Measurements from ENCODE around the gene RPL27.
A peak's percentile ranks its signal among the peaks of the same experiment; 100 is the strongest.
"Not testable (repeated sequence)": the region's sequence is repeated elsewhere in the genome, so short reads cannot be mapped to it uniquely, and the experiment has no call there.

RPL27 gene

DNA sequence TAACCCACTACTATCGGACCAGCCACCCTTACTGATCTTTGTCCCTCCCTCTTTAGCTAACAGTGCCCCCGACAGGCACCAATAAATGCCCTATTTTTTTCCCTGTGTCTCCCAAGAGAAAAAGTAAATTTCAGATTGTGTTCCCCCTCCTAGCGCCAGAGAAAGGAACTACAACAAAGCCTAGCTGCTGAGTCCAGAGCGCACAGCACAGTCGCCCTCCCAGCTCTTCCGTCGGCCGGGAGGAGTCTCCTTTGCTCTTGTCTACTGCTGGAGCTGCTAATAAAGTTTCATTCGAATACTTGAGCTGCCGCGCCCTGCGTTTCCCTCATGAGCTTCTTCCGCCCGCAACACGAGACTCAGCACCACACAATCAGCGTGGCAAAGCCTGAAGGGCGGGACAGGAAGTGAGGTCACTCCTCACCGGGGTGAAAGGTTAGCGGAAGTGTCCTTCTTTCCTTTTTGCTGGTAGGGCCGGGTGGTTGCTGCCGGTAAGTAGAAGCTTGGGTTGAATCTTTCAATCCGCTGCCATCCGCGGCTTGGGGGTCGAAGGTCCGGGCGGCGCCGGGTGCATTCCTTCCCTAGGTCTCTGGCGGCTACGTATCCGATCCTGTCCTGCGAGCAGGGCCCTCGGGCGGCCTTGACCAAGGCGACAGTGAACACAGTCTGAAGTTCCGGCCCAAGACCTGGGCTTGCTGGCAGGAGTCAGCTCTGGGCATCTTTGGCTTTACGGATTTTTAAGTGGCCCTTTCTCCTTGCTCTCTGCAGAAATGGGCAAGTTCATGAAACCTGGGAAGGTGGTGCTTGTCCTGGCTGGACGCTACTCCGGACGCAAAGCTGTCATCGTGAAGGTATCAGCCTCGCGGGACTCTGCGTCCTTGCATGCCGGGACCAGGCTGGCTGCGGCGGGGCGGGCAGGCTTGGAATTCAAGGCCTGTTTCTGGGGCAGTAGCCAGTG is at the start of gene RPL27:
Gene RPL27, plus strand, starts transcription at position 436 of the 955 bp plus-strand sequence. Its CDS starts 332 bp downstream, at position 768.
- DNase-seq (ENCODE audit: low read depth, low spot score), result peak; percentile 100
- Histone ChIP-seq H3K4me3 (peak within 1 kb of the TSS; percentile 99), H3K36me3 (ENCODE audit: insufficient read depth, low read length) (peaks cover 48% of the 10 kb centered on the region), H3K9ac (ENCODE audit: insufficient read length) (peak within 1 kb of the TSS; percentile 100), H3K9me3 (ENCODE audit: low read depth, low read length) (no peaks in the 10 kb centered on the region), H3K27ac (peak within 1 kb of the TSS; percentile 96)
- peak; percentile 96 for TF ChIP-seq POLR2AphosphoS5 (IDR thresholded peaks at IDR 0.05; ENCODE audit: borderline replicate concordance, low read depth, low read length)
- TF ChIP-seq FOXP2 (optimal IDR thresholded peaks at IDR 0.05; ENCODE audit: control extremely low read depth, extremely low read length, insufficient read depth), result no peak

DNA sequence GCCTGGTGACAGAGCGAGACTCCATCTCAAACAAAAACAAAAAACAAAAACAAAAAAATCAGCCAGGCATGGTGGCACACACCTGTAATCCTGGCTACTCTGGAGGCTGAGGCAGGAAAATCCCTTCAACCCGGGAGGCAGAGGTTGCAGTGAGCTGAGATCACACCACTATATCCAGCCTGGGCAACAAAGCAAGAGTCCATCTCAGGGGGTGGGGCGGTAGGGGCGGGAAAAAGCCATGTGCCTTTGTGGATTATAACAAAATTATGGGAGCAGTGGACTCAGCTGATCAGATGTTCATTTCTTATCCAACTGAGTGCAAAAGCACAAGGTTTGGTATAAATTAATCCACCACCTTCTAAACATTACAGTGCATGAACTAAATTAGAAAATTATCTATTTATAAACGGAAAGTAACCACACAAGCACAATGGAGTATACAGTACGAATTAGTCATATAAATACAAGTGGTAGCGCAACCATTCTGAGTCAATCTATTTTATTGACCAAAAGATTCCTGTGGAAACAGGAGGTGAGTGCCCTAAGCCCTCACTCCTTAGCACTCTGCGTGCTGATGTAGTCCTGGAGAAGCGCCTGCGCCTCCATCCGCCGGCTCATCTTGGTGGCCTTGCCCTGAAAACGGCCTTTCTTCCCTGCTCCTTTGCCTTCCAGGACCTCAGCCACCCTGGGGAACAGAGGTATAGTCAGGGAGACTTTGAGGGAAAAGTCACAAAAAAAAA is 48.0 kb upstream of the RPL27 start:
- DNase-seq (ENCODE audit: low read depth, low spot score), result no peak
- no peak overlapping the region for H3K4me3 ChIP-seq
- no peak for TF ChIP-seq FOXP2 (optimal IDR thresholded peaks at IDR 0.05; ENCODE audit: control extremely low read depth, extremely low read length, insufficient read depth)
- no peak for TF ChIP-seq EZH2 (IDR thresholded peaks at IDR 0.05)
- no peak for TF ChIP-seq POLR2AphosphoS5 (IDR thresholded peaks at IDR 0.05; ENCODE audit: borderline replicate concordance, low read depth, low read length)
- peaks cover 56% of the 10 kb centered on the region for H3K36me3 ChIP-seq (ENCODE audit: insufficient read depth, low read length)
- no peak overlapping the region for H3K9ac ChIP-seq (ENCODE audit: insufficient read length)
- no peak overlapping the region for H3K27ac ChIP-seq
- no peaks in the 10 kb centered on the region for H3K9me3 ChIP-seq (ENCODE audit: low read depth, low read length)

DNA sequence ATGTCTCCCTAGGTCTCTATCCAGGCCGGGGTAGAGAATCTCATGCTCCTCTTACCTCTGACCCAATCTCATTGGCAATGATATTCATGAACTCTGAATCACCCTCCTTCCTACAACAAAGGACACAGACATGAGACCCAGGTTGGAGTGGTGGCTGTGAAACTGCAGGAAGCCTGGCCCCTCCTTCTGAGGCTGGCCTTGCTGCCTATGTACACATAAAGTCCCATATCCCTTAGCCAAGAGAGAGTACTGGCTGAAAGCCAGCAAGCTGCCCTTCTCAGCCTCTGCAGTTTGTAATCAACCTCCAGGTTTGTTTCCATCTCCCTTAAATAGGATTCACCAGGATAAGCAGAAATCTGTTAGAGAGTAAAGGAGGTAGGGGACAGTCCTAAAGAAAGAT is 44.5 kb upstream of the RPL27 start:
- TF ChIP-seq POLR2AphosphoS5 (IDR thresholded peaks at IDR 0.05; ENCODE audit: borderline replicate concordance, low read depth, low read length), result no peak
- TF ChIP-seq EZH2 (IDR thresholded peaks at IDR 0.05), result no peak
- no peak for TF ChIP-seq FOXP2 (optimal IDR thresholded peaks at IDR 0.05; ENCODE audit: control extremely low read depth, extremely low read length, insufficient read depth)
- Histone ChIP-seq H3K9me3 (ENCODE audit: low read depth, low read length) (no peaks in the 10 kb centered on the region), H3K36me3 (ENCODE audit: insufficient read depth, low read length) (peaks cover 82% of the 10 kb centered on the region), H3K27ac (no peak overlapping the region), H3K4me3 (no peak overlapping the region), H3K9ac (ENCODE audit: insufficient read length) (no peak overlapping the region)
- no peak for DNase-seq (ENCODE audit: low read depth, low spot score)

DNA sequence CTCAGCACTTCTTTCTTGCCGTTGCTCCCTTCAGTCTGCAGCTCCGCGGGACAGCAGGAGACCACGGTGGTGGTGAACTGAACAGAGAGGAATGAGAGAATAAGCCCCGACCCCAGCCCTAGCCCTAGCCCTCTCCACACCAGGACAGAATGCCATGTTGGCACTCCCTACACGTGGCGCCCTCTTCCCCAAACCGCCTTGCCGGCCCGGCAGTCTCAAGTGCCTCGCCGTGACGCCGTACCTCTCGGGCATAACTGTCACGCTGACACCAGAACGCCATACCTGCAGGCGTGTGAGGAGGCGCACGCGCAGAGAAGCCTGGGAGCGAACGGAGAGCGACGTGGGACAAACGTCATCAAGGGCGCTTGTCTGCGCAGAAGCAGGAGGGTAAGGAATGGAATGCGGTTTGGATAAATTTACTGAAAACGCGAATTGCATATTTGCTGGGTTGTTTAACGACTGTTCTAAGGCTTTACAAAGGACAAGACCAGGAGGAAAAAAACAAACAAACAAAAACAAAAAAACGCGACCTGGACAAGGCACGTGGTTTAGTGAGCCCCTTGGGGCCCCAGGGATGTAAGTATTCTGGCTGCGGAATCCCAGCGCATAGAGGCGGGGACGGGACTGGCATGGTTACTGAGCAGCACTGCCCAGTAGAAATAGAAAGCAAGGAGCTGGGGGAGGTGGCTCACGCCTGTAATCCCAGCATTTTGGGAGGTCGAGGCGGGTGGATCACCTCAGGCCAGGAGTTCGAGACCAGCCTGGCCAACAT is 33.9 kb upstream of the RPL27 start, which contains the start of gene AARSD1:
Gene AARSD1, minus strand, starts transcription at position 294 of the 772 bp plus-strand sequence. Its CDS starts 14 bp downstream, at position 280.
- Histone ChIP-seq H3K36me3 (ENCODE audit: insufficient read depth, low read length) (peaks cover 36% of the 10 kb centered on the region), H3K9me3 (ENCODE audit: low read depth, low read length) (no peaks in the 10 kb centered on the region), H3K9ac (ENCODE audit: insufficient read length) (peak within 1 kb of the TSS; percentile 87), H3K4me3 (peak within 1 kb of the TSS; percentile 86), H3K27ac (peak within 1 kb of the TSS; percentile 81)
- no peak for TF ChIP-seq FOXP2 (optimal IDR thresholded peaks at IDR 0.05; ENCODE audit: control extremely low read depth, extremely low read length, insufficient read depth)
- TF ChIP-seq POLR2AphosphoS5 (IDR thresholded peaks at IDR 0.05; ENCODE audit: borderline replicate concordance, low read depth, low read length), result peak; percentile 98
- DNase-seq (ENCODE audit: low read depth, low spot score), result peak; percentile 82

DNA sequence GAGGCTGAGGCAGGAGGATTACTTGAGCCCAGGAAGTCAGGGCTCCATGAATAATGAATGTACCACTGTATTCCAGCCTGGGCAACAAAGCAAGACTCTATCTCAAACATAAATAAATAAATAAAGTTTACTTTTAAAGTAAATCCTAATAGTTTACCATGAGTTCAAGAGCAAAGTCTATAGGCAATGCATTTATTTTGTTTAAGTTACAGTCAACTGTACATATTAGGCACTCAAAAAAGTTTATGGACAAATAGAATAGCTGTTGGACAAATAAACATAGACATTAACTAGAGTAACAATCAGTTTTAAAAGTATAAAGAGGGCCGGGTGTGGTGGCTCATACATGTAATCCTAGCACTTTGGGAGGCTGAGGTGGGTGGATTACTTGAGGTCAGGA is 30.3 kb upstream of the RPL27 start:
- no peak overlapping the region for H3K9ac ChIP-seq (ENCODE audit: insufficient read length)
- no peak for DNase-seq (ENCODE audit: low read depth, low spot score)
- H3K27ac ChIP-seq, result no peak overlapping the region
- H3K9me3 ChIP-seq (ENCODE audit: low read depth, low read length), result no peaks in the 10 kb centered on the region
- TF ChIP-seq FOXP2 (optimal IDR thresholded peaks at IDR 0.05; ENCODE audit: control extremely low read depth, extremely low read length, insufficient read depth) (no peak), EZH2 (IDR thresholded peaks at IDR 0.05) (no peak), POLR2AphosphoS5 (IDR thresholded peaks at IDR 0.05; ENCODE audit: borderline replicate concordance, low read depth, low read length) (no peak)
- peaks cover under 1% of the 10 kb centered on the region; the same call in 1 of the 2 replicates for H3K36me3 ChIP-seq (ENCODE audit: insufficient read depth, low read length)
- H3K4me3 ChIP-seq, result no peak overlapping the region

DNA sequence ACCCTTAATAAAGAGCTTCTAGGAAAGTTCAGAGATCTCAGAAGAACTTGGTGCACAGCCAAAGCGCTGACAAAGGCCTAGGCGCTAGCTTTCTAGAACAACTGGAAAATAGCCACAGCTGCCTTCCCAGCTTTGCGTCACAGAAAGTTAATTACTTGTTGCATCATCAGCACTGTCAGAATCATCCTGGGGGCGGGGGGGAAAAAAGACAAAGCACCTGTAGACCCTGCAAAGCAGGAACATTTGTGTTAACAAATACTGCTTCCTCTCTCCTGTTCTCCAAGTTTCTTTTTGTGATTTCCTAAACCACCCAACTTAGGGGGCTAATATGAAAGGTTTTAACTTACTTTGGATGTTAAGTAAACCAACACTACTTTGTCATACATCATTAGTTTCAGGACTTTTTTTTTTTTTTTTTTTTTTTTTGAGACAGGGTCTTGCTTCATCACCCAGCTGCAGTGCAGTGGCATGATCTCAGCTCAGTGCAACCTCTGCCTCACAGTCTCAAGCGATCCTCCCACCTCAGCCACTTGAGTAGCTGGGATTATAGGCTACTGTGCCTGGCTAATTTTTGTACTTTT is 29.1 kb upstream of the RPL27 start:
- peak overlapping the region; percentile 67 for H3K27ac ChIP-seq
- peak overlapping the region; percentile 19 for H3K9ac ChIP-seq (ENCODE audit: insufficient read length)
- H3K4me3 ChIP-seq, result no peak overlapping the region
- TF ChIP-seq POLR2AphosphoS5 (IDR thresholded peaks at IDR 0.05; ENCODE audit: borderline replicate concordance, low read depth, low read length), result no peak
- TF ChIP-seq FOXP2 (optimal IDR thresholded peaks at IDR 0.05; ENCODE audit: control extremely low read depth, extremely low read length, insufficient read depth), result no peak
- no peak for TF ChIP-seq EZH2 (IDR thresholded peaks at IDR 0.05)
- no peak for DNase-seq (ENCODE audit: low read depth, low spot score)
- no peaks in the 10 kb centered on the region for H3K36me3 ChIP-seq (ENCODE audit: insufficient read depth, low read length)
- no peaks in the 10 kb centered on the region for H3K9me3 ChIP-seq (ENCODE audit: low read depth, low read length)

DNA sequence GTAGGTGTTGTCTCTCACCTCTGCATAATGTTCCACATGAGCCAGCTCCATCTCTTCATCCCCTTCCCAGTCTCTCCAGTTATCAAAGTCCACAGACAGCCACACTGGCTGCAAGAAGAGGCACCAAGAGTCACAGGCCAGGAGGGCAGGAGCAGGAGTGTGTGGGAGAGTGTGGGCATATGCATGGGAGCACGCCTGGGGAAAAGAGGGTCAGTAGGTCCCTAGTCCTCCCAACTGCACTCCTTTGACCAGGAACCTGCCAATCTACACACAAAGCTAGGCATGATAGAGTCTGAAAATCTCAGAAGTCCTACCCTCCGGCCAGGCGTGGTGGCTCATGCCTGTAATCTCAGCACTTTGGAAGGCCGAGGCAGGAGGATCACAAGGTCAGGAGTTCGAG is 26.6 kb upstream of the RPL27 start:
- H3K36me3 ChIP-seq (ENCODE audit: insufficient read depth, low read length), result no peaks in the 10 kb centered on the region
- H3K27ac ChIP-seq, result no peak overlapping the region
- H3K9me3 ChIP-seq (ENCODE audit: low read depth, low read length), result no peaks in the 10 kb centered on the region
- no peak overlapping the region for H3K9ac ChIP-seq (ENCODE audit: insufficient read length)
- no peak for DNase-seq (ENCODE audit: low read depth, low spot score)
- no peak for TF ChIP-seq POLR2AphosphoS5 (IDR thresholded peaks at IDR 0.05; ENCODE audit: borderline replicate concordance, low read depth, low read length)
- TF ChIP-seq EZH2 (IDR thresholded peaks at IDR 0.05), result no peak
- TF ChIP-seq FOXP2 (optimal IDR thresholded peaks at IDR 0.05; ENCODE audit: control extremely low read depth, extremely low read length, insufficient read depth), result no peak
- no peak overlapping the region for H3K4me3 ChIP-seq

DNA sequence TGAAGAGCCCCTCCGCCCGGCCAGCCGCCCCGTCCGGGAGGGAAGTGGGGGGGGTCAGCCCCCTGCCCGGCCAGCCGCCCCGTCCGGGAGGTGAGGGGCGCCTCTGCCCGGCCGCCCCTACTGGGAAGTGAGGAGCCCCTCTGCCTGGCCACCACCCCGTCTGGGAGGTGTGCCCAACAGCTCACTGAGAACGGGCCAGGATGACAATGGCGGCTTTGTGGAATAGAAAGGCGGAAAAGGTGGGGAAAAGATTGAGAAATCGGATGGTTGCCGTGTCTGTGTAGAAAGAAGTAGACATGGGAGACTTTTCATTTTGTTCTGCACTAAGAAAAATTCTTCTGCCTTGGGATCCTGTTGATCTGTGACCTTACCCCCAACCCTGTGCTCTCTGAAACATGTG is 24.9 kb upstream of the RPL27 start:
- H3K4me3 ChIP-seq; H3K36me3 ChIP-seq (ENCODE audit: insufficient read depth, low read length); H3K27ac ChIP-seq; H3K9ac ChIP-seq (ENCODE audit: insufficient read length); DNase-seq (ENCODE audit: low read depth, low spot score); H3K9me3 ChIP-seq (ENCODE audit: low read depth, low read length): not testable (repeated sequence)

All from SK-N-MC (cell line).